GM19395 (cell line): ENCODE data around the gene UBAC1.
"Not testable (repeated sequence)": the region's sequence is repeated elsewhere in the genome, so short reads cannot be mapped to it uniquely, and the experiment has no call there.

Source experiments
- ATAC-seq: cut with Tn5 transposase; IDR thresholded peaks from one replicate; pipeline ENCODE4 v1.9.1; 2021; ENCODE audit warnings: mild to moderate bottlenecking, moderate library complexity; ENCODE audit not compliant: unreplicated experiment

Gene UBAC1

GRCh38 chr9:135902655-135903357 lies 58.4 kb downstream of the UBAC1 start:
- ATAC-seq: no peak

GRCh38 chr9:135901826-135902225 lies 59.3 kb downstream of the UBAC1 start:
- no peak for ATAC-seq

GRCh38 chr9:135901031-135901758 lies 60.0 kb downstream of the UBAC1 start:
- ATAC-seq: no peak

DNA sequence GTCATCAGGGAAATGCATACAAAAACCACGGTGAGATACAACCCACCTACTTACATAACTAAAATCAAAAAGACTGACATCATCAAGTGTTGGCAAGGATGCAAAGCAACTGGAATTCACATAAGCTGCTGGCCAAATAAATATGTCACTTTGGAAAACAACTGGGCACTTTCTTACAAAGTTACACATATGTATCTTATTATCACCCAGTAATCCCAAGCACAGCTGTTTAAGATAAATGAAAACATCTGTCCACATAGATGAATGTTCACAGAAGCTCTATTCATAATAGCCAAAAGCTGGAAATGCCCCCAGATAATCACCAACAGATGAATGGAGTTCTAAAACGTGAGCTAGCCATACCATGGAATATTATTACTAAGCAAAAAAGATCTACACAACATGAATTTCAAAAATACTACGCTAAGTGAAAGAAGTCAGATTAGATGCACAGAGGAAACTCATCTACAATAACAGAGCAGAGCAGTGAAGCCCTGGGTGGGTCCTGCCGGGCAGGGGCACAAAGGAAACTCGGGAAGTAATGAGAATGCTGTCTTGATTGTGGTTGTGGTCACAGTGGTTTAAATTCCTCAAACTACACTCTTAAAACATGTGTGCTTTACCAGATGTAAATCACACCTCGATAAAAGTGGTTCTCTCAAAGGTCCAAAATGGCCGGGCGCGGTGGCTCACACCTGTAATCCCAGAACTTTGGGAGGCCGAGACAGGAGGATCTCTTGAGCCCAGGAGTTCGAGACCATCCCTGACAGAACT lies 62.4 kb downstream of the UBAC1 start:
- ATAC-seq: no peak

GRCh38 chr9:135896626-135897025 lies 64.5 kb downstream of the UBAC1 start:
- no peak for ATAC-seq

- ATAC-seq: no peak
These were observed 65.0 kb downstream of the UBAC1 start for GRCh38 chr9:135896205-135896604.

DNA sequence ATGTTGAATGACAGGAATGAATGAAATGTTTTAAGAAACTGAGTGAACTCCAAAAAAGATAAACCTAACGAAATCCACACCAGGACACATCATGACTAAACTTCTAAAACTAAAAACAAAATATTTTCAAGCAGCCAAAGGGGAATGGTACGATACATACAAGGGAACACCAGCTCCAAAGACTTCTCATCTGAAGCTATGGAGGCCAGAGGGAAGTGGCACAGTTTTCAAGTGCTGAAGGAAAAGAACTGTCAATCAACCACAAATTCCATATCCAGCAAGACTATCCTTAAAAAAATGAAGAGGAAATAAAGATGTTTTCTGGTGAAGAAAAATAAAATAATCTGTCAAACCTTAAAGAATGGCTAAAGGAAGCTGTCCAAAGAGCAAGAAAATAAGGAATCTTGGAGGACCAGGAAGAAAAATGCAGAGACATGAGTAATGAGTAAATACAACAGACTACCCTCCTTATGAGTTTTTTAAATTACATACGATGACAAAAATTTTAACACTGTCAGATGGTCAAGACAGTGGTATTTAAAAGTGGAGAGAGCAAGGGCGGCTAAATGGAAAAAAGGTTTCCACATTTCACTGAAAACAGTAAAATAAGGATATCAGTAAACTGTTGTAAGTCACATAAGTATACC lies 65.8 kb downstream of the UBAC1 start:
- no peak for ATAC-seq

- ATAC-seq: no peak
These were observed 68.1 kb downstream of the UBAC1 start for GRCh38 chr9:135893104-135893503.

GRCh38 chr9:135892327-135892726 lies 68.8 kb downstream of the UBAC1 start:
- not testable (repeated sequence) for ATAC-seq

GRCh38 chr9:135891027-135891631 lies 70.0 kb downstream of the UBAC1 start:
- no peak for ATAC-seq

- ATAC-seq: no peak
These were observed 70.8 kb downstream of the UBAC1 start for GRCh38 chr9:135890190-135891026.

DNA sequence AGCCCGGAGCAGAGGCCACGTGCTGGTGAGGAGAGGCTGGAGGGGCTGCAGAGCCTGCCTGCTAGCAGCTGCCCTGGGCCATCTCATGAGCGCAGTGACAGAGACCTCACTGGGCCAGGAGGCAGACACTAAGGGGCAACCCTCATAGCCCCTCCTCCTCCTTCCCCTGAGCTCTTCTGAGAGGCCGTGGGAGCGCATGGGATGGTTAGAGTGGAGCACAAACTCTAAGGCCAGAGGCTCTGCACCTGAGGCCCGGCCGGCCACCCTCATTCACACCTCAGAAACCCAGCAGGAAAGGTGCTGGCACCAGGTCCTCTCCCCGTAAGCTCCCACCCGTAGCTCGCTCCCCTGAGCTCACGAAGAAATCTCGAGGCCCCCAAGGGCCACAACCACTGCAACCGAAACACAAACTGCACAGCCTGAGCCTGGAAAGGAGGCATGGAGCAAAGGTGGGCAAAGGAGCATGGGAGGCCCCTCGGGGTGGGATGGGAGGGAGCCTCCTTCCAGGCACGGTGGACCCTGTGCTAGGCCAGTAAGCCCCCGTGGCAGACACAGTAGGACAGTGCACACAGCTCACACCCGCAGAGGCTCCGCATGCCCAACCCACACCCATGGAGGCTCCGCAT lies 71.5 kb downstream of the UBAC1 start:
- no peak for ATAC-seq

GRCh38 chr9:135888766-135889394 lies 72.3 kb downstream of the UBAC1 start:
- no peak for ATAC-seq

DNA sequence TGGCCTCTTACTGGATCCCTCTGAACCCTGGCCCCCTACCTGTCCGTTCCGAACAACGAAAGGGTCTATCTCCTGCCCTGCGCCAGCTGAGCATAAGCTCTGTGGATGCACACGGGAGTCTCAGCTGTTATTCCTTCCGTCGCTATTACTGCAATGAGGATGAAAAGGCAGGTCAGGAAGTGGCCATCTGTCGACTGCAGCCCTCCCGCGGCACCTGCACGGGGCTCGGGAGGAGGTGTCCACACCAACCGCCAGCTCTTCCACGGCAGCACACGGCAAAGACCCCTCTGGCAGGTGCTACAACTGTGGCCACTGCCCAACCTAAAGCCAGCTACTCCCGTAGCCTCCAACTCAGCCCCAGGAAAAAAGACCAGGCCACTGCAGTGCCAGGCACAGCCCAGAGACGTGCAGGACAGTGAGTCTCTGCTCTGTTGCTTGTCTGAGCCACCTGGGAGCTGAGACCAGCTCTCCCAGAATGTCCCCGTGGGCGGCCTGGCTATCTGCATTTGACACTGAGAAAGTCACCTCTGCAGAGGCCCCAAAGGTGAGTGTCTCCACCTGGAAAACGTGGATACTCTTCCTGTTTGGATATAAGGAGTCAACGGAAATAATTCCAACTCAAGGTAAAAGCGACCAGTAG lies 72.9 kb downstream of the UBAC1 start:
- ATAC-seq: no peak

DNA sequence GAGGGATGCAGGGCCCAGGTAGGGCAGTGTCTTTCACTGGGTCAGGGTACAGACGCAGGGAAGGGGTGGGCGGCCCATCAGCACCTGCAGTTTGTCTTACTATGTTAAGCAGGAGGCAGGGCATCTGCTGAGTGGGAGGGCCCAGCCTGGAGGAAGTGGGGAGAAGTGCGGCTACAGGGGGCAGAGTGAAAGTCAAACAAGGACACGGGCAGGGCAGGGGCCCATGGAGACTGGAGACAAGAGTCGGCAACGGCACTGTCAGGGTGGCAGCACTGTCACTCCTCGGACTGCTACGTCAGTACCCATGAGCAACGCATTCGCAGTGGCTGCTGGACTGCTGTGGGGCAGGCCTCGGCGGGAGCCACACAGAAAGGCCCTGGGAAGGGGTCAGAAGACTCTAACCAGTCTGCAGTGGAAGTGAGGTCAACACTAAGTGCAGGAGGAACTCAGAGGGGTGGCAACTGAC lies 73.6 kb downstream of the UBAC1 start:
- ATAC-seq: peak; percentile 77

GRCh38 chr9:135887021-135887507 lies 74.1 kb downstream of the UBAC1 start:
- ATAC-seq: no peak

DNA sequence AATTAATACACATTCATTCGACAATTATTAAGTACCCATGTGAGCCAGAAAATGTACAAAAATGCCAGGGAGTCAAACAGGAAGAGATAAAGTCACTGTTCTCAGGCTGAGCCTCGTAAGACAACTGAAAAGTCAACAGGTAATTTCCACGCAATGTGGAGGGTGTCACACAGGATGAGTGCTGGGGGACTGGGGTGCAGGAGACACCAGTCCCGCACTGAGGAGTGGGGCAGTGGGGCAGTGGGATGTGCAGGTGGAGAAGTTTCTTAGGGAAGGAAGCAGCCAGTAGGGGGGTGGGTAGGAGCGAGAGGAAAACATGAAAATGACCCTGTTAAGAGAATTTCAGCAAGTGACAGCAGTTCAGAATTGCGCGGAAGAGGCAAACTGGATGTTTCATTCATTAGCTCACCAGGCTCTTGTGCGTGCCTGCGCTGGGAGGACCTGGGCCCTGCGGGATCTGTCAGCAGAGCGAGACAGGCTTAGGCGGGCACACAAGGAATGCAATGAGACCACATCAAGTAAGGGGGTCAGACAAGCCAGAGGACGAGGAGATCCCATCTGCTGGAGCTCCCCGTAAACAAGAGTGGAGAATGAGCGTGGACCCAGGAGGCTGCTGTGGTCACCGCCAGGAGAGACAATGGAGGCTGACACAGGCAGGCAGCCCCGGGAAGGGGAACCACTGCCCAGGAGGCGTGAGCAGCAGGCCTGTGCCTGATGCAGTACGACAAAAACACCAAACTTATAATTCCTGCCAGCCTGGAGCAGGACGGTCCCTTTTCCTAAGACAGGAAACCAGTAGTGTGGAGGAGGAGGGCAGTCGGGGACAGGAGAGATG lies 74.8 kb downstream of the UBAC1 start:
- no peak for ATAC-seq
